HG02870 (cell line): Measurements from ENCODE around the gene RASIP1.
"Not testable (repeated sequence)": the region's sequence is repeated elsewhere in the genome, so short reads cannot be mapped to it uniquely, and the experiment has no call there.

Source experiments
- ATAC-seq: cut with Tn5 transposase; IDR thresholded peaks from one replicate; pipeline ENCODE4 v1.9.1; 2021; ENCODE audit warnings: mild to moderate bottlenecking, moderate library complexity; ENCODE audit not compliant: unreplicated experiment

Gene RASIP1, protein sequence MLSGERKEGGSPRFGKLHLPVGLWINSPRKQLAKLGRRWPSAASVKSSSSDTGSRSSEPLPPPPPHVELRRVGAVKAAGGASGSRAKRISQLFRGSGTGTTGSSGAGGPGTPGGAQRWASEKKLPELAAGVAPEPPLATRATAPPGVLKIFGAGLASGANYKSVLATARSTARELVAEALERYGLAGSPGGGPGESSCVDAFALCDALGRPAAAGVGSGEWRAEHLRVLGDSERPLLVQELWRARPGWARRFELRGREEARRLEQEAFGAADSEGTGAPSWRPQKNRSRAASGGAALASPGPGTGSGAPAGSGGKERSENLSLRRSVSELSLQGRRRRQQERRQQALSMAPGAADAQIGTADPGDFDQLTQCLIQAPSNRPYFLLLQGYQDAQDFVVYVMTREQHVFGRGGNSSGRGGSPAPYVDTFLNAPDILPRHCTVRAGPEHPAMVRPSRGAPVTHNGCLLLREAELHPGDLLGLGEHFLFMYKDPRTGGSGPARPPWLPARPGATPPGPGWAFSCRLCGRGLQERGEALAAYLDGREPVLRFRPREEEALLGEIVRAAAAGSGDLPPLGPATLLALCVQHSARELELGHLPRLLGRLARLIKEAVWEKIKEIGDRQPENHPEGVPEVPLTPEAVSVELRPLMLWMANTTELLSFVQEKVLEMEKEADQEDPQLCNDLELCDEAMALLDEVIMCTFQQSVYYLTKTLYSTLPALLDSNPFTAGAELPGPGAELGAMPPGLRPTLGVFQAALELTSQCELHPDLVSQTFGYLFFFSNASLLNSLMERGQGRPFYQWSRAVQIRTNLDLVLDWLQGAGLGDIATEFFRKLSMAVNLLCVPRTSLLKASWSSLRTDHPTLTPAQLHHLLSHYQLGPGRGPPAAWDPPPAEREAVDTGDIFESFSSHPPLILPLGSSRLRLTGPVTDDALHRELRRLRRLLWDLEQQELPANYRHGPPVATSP

DNA sequence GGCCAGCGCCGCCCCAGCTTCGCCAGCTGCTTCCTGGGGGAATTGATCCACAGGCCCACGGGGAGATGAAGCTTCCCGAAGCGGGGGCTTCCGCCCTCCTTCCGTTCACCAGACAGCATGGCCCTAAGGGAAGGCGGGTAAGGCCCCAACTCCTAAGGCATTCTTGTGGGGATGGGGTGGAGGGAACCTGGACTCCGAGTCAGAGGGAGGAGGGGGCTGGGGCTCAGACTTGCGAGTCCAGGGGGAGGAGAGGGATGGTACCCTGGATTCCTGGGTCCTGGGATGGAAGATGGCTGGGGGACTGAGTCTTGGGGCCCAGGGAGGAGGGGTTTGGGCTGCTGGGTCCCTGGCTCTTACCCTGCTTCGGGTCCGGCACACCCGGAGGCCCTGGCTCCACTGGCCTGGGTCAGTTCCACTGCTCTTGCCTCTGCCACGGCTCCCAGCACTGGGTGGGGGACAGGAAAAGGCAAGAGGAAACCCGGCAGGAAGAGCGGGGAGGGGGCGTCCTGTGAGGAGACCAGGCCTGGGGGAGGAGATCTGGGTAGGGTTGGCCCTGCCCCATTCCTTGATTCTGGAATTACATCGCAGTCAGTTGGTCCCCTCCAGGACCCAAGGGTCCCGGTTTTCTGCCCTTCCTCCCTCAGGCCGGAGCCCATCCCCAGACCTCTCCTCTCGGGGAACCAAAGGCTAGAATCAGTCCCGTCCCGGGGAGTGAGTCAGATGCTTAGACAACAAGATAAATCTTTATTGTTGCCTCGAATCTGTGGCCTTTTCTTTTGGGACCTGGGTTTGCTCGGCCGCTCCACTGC, at the start of gene RASIP1:
Gene RASIP1, minus strand, starts transcription at position 447 of the 809 bp plus-strand sequence. Its CDS starts 328 bp downstream, at position 119.
- ATAC-seq: no peak

DNA sequence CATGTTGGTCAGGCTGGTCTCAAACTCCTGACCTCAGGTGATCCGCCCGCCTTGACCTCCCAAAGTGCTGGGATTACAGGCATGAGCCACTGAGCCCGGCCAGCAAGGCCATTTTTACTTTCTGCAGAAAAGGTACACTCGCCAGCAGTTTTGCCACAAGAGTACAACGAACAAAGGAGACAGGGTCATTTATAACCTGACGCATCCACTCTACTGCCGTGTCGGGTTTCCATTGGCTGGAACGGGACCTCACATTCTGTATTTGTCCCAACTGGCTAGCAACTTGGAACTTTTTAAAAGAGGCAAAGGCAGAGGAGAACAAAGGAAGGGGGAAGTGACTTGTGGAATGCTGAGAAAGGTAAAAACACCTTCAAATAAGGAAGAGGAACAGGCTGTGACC, 46.9 kb upstream of the RASIP1 start:
- not testable (repeated sequence) for ATAC-seq

DNA sequence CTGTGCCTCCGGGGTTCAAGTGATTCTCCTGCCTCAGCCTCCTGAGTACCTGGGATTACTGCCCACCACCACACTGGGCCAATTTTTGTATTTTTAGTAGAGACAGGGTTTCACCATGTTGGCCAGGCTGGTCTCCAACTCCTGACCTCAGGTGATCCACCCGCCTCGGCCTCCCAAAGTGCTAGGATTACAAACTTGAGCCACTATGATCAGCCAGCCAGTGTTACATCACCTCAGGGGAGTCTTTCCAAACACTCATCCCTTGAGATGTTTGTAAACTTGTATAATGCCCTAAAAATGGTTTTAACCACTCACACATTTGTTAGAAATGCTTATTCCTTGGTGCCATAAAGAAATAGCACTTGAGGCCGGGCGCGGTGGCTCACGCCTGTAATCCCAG, 46.0 kb upstream of the RASIP1 start:
- ATAC-seq: not testable (repeated sequence)

DNA sequence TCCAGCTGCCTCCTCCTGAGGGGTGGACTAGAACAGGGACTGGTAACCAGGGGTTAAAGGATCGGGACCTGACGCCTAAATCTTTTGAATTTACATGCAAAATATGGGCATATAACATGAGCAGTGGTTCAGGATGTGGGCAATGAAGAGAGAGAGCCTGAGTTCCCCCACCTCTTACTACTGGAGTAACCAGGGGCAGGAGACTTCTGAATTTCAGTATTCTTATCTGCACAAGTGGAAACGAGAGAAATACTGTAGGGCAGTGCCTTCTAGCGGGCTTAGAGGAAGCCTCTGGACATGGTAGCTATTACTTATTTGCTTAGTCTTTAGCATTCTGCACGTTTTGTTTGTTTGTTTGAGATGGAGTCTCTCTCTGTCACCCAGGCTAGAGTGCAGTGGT, 44.1 kb upstream of the RASIP1 start:
- ATAC-seq: no peak

DNA sequence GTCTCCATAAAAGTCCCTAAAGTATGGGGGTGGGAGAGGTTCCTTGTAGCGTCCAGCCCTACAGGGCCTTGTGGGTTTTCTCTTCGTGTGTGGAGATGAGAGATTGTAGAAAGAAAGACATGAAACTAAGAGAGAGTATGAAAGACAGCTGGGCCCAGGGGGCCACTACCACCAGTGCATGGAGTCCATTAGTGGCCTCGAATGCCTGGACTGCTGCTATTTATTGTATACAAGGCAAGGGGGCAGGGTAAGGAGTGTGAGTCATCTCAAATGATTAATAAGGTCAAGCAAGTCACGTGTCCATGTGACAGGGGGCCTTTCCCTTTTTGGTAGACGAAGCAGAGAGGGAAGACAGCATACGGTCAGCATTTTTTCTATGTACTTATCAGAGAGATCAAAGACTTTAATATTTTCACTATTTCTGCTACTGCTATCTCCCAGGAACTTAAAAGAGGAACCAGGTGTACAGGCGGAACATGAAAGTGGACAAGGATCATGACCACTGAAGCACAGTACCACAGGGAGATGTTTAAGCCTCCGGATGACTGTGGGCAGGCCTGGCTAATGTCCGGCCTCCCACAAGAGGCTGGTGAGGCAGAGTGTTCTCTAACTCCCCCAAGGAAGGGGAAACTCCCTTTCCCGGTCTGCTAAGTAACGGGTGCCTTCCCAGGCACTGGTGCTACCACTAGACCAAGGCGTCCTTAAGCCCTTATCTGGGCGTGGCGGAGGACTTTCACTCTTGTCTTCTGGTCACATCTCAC, 40.4 kb upstream of the RASIP1 start:
- ATAC-seq: no peak

DNA sequence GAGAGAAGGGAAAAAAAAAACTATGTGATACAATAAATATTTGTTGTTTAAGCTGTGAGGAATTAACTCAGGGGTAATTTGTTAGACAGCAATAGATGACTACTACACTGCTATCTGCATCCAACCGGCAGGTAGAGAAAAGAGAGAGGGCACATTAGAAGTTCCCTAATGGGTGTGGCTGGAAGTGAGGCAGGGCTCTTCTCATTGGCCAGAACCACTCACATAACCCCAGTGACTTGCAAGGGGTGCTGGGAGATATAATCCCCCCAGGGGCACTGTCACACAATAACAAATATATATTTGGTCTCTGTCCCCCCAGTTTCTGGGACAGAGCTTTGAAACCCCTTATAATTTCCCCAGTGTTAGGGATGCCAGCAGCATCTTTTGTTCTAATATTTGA, 39.2 kb upstream of the RASIP1 start:
- ATAC-seq: no peak

DNA sequence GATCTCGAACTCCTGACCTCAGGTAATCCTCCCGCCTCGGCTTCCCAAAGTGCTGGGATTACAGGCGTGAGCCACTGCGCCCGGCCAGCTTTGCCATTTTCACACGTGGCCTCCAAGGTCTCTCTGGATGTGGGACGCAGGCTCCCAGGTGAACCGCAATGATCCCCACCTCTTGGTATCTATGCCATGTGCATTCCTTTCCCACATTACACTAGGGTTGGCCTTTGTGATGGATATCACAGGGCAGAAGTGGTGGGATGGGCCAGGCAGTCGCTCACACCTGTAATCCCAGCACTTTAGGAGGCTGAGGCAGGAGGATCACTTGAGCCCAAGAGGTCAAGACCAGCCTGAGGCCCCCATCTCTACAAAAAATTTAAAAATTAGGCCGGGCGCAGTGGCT, 37.3 kb upstream of the RASIP1 start:
- ATAC-seq: no peak

DNA sequence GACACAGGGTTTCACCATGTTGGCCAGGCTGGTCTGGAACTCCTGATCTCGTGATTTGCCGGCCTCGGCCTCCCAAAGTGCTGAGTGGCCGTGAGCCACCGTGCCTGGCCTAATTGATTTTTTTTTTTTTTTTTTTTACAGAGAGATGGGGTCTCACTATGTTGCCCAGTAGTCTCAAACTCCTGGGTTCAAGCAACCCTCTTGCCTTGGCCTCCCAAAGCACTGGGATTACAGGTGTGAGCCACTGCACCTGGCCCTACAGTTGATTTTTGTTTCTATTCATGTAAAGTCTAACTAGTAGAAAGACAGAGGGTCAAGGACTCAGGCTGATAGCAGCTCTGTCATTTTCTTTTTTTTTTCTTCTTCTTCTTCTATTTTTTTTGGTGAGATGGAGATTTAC, 36.7 kb upstream of the RASIP1 start:
- ATAC-seq: no peak

DNA sequence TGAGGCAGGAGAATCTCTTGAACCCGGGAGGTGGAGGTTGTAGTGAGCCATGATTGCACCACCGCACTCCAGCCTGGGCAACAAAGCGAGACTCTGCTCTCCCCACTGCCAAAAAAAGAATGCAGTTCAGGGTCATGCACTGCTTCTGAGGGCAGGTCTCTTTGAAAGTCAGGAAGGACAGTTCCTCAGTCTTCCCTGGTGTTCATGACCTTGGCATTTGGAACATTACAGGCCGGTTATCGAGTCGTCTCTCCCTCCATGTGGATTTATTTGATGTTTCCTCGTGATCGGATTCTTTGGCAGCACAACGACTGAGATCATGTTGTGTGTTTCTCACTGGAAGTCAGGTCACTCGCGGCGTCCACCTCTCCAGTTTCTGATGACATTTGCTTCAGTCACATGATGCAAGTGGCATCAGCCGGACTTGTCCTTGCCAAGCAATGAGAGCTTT, 32.1 kb upstream of the RASIP1 start:
- ATAC-seq: no peak

DNA sequence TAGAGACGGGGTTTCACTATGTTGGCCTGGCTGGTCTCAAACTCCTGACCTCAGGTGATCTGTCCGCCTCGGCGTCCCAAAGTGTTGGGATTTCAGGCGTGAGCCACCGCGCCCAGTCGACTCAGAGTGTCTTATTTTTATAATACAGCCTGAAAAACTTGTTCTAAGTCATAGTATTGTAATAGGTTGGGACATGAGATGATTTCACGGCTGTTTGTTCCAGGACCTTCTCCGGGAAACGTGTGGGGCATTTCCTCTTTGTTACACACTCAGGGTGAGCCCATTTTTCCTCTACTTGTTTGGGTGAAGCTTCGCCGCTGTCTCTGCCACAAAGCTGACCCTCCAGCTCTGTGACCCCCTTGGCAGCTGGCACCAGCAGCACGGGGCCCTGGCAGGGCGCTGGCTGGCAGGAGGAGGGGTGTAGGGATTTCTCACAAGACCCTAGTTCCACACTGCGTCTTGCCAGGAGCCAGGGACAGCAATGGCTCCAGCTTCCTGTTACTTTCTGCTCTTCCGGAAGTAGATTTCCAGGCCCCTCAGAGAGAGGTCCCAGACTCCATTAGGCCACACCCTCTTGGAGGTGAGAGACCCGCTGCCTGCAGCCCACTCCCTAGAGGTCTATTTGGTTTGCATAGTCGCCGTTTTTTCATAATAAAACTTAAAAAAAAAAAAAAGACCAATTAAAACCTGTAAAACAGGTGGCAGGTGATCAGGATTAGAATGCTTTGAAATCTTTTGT, 30.5 kb upstream of the RASIP1 start:
- no peak for ATAC-seq

DNA sequence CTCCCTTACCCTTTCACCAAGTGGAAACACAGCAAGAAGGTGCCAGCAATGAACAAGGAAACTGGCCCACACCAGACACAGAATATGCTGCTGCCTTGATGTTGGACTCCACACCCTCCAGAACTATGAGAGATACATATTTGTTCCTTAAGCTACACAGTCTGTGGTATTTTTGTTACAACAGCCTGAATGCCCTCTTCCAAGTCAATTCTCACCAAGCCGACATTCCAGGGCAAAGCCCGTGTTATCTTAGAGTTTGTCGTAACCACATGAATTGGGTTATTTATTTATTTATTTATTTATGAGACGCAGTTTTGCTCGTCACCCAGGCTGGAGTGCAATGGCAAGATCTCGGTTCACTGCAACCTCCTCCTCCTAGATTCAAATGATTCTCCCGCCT, 29.9 kb upstream of the RASIP1 start:
- ATAC-seq: no peak

DNA sequence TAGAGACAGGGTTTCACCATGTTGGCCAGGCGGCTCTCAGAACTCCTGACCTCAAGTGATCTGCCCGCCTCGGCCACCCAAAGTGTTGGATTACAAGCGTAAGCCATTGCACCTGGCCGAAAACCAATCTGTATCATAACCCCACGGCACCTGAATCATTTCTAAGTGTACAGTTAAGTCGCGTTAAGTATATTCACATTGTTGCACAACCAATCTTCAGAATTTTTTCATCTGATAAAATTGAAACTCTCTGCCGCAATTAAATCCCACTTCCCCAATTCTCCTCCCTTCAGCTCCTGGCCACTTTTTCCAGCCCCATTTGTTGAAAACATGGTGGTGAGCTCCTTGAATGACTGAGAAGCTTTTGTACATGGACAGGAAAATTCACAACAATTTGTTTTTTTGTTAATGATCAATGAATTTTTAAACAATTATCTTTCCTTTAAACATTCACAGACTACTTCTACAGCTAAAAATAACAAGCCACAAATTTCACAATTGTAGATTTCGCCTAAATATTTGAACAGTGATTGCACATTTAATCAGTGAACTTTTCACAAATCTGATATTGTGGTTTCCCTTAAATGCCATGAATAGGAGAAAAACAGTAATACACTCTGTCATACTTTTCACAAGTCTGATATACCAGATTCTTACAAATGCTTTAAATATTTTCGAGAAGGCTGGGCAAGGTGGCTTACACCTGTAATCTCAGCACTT, 28.7 kb upstream of the RASIP1 start:
- ATAC-seq: no peak

DNA sequence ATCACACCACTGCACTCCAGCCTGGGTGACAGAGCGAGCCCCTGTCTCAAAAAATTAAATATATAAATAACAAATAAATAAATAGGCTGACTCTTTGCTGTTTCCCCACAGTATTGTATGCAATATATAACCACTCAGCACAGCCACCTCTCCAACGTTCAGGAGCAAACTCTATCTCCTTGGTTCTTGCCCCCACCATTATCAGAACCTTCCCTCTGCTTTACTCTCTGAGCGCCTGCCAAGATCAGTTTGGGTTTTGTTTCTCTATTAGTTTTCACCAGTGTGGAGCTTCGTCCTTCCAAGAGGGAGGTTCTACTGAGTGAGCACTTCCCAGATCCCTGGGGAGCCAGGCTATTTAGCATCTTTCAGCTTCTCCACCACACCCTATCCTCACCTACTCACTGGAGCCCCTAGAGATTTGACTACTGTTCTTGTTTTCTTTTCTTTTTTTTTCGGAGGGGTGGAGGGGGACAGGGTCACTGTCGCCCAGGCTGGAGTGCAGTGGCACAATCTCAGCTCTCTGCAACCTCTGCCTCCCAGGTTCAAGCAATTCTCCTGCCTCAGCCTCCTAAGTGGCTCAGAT, 27.9 kb upstream of the RASIP1 start:
- ATAC-seq: not testable (repeated sequence)

DNA sequence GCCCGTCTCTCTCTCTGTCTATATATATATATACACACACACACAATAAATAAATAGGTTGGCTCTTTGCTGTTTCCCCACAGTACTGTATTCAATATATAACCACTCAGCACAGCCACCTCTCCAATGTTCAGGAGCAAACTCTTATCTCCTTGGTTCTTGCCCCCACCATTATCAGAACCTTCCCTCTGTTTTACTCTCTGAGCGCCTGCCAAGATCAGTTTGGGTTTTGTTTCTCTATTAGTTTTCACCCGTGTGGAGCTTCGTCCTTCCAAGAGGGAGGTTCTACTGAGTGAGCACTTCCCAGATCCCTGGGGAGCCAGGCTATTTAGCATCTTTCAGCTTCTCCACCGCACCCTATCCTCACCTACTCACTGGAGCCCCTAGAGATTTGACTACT, 25.4 kb upstream of the RASIP1 start:
- not testable (repeated sequence) for ATAC-seq

DNA sequence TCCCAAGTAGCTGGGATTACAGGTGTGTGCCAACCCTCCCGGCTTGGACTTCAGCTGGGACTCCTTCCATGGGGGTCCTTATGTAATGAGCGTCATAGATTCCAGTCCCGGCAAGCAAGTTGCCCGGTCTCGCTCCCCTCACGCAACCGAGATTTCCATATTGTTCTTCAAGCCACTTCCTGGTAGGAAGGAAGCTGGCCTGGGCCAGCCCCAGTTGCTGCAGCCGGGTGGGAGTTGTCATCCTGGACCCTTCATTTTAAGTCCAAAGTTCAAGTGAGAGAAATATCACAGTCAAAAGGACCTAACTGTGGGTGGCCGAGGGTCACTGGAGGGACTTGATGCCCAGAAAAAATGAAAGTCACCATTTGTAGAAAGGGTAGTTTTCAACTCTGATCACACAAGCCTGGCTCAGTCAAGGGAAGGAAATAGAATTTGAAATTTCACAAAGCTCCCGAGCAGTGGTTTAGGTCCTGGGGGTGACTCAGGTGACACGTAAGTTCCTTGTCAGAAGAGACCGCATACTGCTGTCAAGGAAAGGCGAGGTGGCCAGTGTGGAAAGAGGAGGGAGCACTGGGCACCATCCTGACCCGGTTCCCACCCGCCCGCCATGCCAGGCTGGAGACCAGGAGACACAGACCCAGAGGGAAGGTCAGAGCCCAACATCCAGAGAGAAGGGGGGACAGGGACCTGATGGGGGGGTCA, 20.2 kb upstream of the RASIP1 start:
- no peak for ATAC-seq

DNA sequence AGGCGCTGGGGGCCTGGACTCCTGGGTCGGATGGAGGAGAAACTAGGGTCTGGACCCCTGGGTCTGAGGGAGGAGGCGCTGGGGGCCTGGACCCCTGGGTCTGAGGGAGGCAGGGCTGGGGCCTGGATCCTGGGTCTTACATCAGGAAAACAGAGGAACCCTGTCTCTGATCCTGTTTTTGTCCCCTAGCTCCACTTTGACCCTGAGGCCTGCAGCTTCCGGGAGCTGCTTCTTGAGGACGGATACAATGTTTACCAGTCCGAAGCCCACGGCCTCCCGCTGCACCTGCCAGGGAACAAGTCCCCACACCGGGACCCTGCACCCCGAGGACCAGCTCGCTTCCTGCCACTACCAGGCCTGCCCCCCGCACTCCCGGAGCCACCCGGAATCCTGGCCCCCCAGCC, 17.3 kb upstream of the RASIP1 start:
- no peak for ATAC-seq

DNA sequence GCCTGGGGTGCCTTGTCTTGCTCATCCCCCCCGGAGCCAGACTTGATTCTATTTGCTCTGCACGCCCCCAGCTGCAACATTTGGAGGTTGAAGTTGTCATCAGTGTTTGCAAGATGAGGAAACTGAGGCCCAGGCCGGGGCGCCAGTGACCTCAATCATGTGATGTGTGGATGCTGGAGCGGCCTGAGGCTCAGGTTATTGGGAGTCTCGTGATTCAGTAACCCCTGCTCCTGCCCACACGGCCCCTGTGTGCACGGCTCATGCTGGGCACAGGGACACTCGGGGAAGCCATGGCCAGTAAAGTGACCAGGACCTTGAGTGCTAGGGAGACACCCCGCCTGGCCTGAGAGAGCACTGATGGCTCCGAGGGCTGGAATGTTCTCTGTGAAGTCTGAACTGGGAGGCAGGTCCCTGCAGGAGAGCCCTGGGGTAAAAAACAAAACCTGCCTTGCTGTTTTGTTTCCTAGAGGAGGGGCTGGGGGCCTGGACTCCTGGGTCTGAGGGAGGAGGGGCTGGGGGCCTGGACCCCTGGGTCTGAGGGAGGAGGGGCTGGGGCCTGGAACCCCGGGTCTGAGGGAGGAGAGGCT, 16.8 kb upstream of the RASIP1 start:
- no peak for ATAC-seq
